Right kidney (tissue), 1 donor: ENCODE results near the gene PTBP1.
A peak's percentile ranks its signal among the peaks of the same experiment; 100 is the strongest.

Source experiments
- DNase-seq: peaks from one replicate; pipeline ENCODE4 v3.0.0-alpha.2; 2016

Gene PTBP1

DNA sequence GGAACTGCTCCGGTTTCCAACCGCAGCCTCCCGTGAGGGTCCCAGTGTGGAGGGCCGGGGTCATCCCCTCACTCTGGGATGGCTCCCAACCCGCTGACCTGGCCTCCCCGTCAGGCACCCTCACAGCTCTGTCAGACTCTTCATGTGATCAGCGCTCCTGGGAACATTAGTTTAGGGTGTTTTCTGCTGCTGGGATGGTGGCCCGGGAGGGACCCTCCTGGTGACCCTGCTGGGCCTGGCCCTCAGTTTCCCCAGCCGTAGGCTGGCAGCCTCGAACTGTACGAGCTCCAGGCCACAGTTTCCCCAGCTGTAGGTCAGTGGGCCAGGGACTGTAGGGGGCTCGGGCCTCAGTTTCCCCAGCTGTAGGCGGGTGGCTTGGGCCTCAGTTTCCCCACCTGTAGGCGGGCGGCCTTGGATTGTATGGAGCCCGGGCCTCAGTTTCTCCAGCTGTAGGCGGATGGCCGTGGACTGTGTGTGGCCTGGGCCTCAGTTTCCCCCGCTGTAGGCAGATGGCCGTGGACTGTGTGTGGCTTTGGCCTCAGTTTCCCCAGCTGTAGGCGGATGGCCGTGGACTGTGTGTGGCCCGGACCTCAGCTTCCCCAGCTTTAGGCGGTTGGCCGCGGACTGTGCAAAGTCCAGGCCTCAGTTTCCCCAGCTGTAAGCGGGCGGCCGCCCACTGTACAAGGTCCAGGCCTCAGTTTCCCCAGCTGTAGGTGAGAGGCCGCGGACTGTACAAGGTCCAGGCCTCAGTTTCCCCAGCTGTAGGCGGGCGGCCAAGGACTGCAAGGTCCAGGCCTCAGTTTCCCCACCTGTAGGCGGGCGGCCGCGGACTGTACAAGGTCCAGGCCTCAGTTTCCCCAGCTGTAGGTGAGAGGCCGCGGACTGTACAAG, 1.3 kb upstream of the PTBP1 start:
- no peak for DNase-seq

DNA sequence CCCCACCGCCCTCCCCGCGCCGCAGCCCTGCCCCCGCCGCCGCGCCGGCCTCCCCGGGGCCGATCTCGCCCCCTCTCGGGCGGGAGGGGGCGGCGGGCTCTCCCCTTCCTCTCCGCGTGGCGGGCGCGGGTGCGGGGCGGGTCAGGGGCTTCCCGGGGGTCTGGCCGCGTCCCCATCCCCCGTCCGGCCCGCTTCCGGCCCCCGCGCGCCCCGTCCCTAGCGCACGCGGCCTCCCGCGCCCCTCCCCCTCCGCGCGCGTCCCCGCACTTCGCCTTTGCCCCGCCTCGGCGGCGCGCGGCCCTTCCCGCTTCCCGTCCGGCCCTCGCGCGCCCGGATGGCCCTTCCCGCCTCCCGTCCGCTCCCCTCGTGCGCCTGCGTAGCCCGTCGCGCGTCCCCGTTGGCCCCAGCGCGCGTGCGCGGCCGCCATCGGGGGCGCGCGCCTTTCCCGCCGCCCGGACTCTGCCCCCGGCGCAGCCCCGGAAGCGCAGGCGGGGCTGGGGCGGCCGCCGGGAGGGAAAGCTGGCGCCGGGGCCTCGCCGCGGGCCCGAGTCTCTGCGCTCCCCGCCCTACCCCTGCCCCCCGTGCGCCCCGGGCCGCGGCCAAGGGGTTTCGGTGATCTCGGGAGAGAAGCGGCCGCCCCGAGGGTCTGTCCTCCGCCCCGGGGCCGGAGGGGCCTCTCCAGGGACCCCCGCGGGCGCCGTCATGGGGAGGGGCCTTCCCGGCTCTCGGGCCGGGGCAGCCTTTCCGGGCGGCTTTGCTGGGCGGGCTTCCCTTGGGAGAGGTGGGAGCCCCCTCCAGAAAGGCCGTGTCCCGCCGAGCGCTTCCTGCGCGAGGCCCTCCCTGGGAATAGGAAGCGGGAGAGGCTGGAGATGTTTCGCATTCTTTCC, 519 bp downstream of the PTBP1 start:
- peak; percentile 67 for DNase-seq

DNA sequence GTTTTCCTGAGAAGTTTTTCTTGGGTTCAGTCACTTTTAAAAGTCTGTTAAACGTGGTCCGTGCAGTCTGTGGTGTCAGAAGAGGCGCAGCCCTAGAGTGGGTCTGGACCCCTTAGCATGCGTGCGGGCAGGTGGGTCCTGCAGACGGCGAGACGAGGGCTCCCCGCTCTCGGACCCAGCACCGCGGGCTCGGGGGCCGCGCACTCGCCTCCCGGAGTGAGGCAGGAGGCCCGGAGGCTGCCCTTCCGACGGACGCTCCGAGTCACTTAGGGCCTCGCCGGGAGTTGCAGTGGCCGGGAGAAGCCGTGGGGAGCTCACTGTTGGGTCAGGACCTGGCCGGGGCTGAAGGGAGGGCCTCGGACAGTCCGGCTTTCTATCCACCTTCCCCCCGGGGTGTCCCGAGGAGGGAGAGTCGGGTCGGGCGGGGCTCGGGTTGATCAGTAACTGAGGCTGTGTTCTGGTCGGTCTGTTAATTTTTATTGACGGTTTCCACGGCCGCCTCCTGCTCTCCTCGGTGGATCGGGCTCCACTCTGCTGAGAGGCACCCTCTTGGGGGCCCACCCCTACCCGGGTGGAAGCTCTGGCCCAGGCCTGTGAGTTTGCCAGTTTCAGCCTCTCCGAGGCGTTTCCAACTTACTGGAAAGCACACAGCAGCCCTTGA, 1.3 kb downstream of the PTBP1 start:
- peak; percentile 67 for DNase-seq

DNA sequence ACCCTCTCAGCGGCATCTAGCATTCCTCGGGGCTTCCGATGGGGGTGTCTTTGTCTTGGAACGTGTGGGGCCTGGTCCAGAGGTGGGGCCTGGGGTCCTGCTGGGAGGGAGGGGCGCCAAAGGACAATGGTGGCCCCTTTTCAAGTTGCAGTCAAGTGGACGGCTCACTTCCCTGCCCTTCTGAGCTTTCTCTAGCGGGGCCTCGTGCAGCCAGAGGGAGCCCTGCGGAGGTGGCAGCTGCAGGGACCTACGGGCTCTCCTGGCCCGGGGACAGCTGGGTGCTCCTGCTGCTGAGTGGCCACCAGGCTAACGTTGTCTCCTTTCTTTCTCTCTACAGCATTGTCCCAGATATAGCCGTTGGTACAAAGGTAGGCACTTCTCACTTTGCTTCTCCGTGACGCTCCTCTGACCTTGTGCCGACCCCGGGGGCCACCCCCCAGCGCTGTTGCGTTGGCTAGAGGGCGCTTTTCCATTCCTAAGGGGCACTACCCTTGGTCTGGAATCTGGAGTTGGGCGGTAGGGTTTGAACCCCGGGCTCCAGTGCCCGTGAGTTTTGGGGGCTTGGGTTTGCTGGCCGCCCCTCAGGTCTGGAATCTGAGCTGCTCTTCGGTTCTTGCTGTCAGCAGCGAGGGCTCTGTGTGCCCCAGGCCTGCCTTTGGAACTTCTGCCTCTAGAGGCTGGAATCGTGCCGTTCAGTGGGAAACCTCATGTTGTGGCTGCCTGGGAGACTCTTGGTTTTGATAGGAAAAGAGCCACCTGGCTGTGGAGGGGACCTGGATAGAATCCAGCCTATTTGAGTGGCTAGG, 2.0 kb downstream of the PTBP1 start:
- DNase-seq = no peak

DNA sequence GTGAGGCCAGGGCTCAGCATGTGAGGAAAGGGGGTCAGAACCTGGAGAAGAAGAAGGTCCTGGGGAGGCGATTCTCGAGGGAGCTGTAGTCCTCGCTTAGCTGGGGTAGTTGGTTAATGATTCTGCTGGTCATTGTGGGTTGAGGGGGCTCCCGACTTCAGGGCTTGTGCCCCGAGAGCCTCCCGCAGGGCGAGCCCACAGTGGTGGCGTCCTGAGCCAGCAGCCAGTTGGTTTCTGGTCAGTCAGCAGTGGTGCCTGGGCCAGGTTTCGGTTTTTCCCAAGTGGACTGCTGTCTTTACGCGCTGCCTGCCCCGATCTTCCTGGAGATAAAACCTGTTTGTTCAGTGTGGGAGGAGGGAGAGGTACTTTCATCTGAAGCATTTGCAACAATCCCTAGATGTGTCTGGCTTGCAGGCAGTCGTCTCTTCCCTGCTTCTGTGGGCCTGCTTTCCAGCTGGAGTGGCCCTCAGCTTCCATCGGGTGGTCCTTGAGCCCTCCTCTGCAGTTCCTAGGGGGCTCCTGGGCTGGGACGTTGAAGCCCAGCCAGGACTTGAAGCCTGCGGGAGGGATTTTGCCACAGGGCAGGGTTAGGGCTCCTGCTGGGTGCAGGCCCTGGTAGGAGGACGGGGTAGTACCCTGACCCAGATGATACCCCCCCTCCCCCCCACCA, 3.2 kb downstream of the PTBP1 start:
- no peak for DNase-seq

DNA sequence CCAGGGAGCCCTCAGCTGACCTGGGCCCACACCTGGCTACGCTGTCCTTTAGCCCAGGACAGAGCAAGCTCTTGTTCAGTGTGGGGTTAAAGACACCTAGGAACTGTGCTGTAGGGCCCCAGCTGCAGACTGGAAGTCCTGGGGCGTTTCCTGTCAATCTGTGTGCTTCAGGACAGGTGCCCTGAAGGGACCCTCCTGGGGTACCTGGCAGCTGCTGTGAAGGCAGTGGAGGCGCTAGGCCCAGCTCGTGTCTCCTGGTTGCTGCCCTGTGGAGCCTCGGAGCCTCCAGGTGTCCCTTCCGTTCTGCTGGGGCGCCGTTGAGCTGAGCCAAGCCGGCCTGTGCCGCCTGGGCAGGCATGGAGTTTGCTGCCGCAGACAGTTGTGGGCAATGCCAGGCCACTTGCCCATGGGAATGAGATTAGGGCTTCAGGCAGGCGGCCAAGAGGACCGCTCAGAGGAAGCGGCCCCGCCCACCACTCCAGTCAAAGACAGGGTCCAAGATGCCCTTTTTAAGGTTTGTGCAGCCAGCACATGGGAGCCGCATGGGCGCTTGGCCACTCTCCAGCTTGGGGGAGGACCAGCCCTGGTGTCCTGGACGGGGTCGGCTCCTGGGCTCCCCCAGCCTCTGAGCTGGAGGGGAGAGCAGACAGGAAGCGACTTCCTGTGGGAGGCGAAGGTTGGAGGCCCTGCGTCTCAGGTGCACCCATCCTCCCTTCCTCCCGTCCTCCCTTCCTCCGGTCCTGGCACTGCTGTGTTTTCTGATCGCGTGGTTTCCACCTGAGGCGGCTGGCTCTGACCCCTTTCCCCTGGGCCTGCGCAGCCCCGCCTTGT, 4.0 kb downstream of the PTBP1 start:
- peak; percentile 53 for DNase-seq

DNA sequence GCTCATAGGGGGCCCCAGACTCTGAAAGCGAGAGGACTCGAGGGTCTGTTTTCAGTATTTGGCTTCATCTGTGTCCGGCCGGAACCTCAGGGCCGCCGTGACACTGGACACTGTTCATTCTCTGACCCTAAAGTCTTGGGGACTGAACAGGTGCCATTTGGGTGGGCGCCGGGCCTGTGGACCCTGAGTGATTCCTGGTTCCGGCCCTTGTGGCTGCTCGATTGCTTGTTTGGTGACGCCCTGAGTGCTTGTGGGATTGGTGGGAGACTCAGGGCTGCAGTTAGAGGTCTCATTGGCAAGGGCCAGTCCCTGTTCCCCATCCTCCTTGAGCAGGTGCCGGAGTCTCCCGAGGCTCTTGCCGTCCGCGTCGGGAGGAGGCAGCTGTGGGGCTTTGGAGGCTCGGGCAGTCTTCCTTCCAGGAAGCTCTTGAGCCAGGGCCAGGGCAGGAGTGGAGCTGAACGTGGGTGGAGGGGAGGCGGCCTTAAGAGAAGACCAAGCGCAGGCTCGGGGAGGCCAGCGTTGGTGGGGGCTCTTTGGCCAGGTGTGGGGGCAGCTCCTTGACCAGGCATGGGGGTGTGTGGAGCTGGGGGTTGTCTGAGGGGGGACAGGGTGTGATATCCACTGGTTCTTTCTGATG, 4.7 kb downstream of the PTBP1 start:
- no peak for DNase-seq

DNA sequence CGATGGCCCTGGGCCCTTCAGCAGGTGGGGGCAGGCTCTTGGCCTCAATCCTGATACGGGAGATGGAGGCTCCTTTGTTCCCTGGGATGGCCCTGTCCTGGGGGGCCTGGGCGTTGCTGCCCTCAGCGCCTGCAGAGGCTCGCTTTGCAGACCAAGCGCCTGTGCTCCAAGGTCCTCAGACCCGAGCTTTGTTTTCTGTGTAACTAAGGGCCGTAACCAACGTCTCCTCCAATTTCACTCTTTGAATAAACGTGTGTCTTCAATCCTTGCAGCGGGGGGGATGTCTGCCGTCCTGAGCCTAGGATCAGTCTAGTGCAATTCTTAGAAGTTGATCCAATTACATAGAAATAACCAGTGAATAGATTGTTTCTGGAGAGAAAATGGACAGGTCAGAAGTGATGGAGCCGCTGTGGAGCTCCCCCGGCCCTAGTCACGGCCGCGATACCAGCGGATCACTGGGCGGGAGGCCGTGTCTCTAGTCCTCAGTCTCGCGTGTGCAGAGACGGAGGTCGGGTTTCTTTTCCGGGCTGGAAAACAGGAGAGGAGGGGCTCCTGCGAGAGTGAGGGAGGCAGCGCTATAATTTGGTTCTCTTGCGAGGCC, 5.3 kb downstream of the PTBP1 start:
- peak; percentile 61 for DNase-seq

DNA sequence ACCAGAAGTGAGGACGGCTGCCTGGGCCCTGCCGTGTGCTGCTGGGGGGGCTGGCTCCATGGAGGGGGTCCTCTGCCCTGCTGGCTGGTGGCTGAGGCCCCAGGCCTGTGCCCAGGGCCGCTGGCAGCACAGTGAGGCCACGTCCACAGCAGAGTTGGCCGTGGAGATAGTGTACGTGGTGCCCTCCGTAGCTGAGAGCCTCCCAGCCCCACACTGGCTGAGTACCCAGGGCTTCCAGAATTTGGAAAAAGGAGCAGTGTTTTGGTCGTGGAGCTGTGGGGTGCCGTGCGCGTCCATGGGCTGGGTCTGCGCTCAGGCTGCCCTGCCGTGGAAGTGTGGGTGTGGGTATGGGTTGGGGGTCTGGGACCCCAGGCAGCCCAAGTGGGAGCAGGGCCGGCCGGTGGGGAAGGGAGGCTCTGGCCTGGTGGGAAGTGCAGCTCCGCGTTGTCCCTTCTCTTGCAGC, 5.9 kb downstream of the PTBP1 start:
- no peak for DNase-seq

DNA sequence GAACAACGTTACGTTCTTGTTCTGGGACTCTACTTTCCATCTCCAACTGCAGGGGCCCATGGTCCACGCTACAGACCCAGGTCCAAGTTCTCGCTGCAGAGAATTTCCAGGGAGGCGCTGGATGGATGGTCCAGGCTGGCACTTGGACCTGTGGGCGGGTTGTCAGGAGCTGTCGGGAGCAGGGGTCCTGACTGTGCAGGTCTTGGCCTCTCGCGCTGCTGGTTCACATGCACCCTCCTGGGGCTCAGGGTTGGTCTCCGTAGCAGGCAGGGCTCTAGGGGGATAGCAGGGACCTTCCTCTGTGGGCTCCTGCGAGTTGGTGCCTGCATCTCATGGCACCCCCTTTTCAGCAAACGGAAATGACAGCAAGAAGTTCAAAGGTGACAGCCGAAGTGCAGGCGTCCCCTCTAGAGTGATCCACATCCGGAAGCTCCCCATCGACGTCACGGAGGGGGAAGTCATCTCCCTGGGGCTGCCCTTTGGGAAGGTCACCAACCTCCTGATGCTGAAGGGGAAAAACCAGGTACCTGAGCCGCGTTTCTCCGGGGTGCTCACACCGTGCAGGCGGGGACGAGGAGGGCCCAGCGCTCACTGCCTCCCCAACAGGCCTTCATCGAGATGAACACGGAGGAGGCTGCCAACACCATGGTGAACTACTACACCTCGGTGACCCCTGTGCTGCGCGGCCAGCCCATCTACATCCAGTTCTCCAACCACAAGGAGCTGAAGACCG, 6.6 kb downstream of the PTBP1 start:
- DNase-seq = no peak

DNA sequence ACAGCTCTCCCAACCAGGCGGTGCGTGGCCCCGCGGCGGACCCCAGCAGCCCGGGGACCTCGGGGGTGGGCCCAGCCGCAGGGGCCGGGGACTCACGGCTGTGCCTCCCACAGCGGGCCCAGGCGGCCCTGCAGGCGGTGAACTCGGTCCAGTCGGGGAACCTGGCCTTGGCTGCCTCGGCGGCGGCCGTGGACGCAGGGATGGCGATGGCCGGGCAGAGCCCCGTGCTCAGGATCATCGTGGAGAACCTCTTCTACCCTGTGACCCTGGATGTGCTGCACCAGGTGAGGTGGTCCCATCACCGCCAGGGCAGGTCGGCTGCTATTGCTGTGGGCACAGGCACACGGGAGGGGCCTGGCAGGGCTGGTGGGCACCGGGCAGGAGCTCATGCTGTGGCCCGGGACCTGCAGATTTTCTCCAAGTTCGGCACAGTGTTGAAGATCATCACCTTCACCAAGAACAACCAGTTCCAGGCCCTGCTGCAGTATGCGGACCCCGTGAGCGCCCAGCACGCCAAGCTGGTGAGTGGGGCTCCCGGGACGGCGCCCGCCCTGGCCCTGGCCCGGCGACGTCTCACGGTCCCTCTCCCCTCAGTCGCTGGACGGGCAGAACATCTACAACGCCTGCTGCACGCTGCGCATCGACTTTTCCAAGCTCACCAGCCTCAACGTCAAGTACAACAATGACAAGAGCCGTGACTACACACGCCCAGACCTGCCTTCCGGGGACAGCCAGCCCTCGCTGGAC, 7.3 kb downstream of the PTBP1 start:
- DNase-seq = no peak

DNA sequence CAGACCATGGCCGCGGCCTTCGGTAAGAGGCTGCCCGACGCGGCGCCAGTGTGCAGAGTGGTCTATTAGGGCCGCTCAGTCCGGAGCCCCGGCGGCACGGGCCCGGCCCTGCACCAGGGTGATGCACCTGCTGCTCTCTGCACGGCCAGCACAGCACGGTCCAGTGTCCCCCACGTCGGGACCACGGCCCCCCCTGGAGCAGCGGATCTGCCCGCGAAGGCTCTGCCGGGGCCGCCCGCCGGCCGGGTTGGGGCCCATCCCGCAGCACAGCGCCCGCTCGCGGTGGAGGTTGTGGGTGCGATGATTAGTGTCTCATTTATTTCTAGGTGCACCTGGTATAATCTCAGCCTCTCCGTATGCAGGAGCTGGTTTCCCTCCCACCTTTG, 7.9 kb downstream of the PTBP1 start:
- DNase-seq = no peak

DNA sequence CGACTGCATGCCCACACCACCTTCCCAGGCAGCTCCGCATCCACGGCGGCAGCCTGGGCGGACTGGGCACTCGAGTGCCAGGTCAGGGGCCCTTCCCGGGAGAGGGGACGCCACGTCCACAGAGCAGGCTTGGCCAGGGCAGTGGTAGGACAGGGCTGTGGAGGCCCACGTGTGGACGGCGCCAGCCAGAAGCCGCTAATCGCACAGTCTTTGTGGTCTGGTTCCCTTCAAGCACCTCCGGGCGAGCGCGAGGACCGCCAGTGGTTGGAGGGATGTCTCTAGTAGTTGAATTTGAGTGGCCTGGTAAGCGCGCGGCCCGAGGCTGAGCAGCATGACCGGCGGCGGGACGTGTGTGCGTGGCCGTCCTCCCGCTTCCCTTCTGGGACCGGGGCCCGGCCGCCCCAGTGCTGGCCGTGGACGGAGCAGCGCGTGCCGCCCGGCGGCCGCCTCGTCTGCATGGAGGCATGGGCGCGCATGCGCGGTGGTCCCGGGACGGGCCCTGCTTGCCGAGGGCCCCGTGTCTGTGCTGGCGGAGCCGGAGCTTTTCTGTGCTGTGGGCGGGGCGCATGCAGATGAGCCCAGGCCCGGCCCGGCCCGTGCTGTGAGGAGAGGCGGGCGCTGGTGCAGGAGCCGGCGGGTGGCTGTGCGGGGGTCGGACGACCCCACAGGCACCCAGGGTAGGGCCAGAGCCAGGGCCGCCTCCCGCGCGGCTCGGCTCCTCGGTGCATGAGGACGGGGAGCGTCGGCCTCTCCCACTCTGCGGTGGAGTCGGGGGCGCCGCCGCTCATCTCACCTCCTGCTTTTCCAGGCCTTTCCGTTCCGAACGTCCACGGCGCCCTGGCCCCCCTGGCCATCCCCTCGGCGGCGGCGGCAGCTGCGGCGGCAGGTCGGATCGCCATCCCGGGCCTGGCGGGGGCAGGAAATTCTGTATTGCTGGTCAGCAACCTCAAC, 8.6 kb downstream of the PTBP1 start:
- no peak for DNase-seq

DNA sequence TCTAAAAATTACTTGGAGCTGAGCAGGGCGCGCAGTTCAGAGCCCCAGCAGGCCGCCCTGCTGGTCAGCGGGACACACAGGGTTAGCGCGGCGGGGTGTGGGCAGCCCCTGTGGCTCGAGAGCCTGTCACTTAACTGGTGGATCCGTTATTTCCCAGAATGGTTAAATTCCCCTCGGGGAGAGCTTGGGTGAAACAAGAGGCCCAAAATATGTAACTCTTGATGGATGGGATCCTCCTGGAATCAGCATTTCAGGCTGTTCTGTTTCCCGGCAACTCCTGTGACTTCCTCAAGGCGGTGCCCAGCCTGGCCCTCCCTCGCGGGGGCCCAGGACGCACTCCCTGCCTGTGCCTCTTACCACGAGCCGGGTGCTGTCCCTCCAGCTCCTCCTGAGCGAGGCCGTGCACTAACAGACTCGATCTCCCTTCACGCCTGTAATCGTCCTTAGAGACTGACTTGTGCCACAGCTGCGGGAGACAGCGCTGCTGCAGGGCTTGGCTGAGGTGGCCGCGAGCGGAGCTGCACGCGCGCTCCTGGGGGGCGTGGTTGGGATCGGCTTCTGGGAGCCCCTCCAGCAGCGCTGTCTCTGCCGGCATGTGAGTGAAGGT, 9.7 kb downstream of the PTBP1 start:
- no peak for DNase-seq

DNA sequence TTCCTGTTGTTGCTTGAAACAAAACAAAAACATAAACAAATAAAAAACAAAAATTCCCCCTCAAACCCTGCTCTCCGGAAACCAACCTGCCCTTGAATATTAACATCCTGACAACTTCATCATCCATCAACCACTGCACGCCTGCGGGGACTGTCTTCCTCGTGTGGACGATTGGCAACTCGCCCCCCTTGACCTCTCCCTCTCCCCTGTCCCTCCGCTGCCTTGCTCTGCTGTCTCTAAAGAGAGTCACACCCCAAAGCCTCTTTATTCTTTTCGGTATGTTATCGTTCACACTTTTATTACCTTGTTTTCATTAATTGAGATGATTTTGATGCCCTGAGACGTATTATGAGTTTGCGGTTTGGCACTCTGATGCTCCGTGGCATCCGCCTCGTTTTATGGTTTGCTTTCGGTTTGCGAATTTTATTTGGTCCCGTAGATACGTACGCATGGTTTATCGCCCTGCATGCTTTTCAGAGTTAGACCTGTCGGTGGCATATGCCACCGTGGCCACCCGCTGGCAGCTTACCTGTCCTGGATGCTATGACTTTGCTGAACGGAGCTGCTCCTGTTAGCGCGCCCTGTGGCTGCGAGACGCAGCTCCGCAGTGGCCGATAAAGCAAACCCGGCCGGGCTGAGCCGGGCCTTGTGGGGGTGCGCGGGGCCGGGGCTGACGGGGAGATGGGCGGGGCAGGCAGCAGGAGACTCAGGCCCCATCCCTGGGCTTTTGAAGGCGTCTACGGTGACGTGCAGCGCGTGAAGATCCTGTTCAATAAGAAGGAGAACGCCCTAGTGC, 10.6 kb downstream of the PTBP1 start:
- no peak for DNase-seq

DNA sequence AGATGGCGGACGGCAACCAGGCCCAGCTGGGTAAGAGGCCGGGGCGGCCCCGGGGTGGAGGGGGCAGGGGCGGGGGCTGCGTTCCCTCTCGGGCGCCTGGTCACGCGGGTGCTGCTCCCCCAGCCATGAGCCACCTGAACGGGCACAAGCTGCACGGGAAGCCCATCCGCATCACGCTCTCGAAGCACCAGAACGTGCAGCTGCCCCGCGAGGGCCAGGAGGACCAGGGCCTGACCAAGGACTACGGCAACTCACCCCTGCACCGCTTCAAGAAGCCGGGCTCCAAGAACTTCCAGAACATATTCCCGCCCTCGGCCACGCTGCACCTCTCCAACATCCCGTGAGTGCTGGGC, 11.1 kb downstream of the PTBP1 start:
- no peak for DNase-seq
